Measurements from ENCODE around the gene PCNA.

DNA sequence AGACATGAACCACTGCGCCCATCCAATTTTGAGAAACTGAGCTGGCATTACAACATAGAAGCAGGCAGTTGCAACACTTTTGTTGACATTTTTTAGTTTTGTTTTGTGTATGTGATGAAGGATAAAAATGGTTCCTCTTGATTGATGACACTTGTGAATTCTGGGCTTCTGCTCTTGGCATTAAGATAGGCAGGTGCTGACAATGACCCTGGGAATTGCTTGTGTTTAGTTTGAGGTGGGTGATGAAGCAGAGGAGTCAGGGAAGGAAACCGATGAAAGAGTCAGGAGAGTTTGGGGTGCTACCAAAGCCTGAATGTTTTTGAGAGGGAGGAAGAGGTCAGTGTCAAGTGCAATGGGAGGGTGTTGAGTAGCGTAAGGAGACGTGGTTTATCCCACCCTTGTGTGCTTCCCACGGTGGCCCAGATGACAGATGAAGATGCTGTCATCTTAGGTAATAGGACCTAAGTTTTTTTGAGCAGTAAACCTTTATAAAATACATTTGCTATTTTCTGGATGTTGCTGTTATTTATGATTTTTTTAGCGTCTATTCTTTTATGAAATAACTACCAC, 26.4 kb upstream of the PCNA start:
- TF ChIP-seq, protein P1, sequence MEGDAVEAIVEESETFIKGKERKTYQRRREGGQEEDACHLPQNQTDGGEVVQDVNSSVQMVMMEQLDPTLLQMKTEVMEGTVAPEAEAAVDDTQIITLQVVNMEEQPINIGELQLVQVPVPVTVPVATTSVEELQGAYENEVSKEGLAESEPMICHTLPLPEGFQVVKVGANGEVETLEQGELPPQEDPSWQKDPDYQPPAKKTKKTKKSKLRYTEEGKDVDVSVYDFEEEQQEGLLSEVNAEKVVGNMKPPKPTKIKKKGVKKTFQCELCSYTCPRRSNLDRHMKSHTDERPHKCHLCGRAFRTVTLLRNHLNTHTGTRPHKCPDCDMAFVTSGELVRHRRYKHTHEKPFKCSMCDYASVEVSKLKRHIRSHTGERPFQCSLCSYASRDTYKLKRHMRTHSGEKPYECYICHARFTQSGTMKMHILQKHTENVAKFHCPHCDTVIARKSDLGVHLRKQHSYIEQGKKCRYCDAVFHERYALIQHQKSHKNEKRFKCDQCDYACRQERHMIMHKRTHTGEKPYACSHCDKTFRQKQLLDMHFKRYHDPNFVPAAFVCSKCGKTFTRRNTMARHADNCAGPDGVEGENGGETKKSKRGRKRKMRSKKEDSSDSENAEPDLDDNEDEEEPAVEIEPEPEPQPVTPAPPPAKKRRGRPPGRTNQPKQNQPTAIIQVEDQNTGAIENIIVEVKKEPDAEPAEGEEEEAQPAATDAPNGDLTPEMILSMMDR (IDR thresholded peaks at IDR 0.05): no peak
- TF ChIP-seq EZH2 (IDR thresholded peaks at IDR 0.05; ENCODE audit: borderline replicate concordance, insufficient read depth, low read depth, low read length, poor library complexity, severe bottlenecking): no peak

Measured in B cell (primary cell).